HG03558 (cell line): Measurements from ENCODE around the gene GRB10.
A peak's percentile ranks its signal among the peaks of the same experiment; 100 is the strongest.

Experiments
- ATAC-seq: cut with Tn5 transposase; IDR thresholded peaks from one replicate; pipeline ENCODE4 v1.9.1; 2021; ENCODE audit warnings: moderate number of reproducible peaks; ENCODE audit not compliant: unreplicated experiment; ENCODE audit errors: extremely low read depth

GRB10 gene

DNA sequence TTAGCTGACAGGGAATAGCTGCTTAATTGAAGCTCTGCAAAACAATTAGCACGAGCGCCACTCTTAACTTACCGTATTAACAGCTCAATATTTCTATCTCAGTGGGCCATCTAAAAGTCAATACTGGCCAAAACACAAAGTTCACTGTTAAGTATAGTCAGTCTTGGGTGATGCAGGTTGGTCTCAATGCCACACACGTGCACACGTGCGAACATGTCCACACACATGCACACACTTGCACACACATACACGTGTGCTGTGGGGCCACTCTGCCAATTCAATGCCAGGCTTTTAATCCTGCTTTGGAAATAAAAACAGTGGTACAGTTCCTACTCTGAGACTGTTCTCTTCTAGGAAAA lies 105.1 kb downstream of the GRB10 start:
- ATAC-seq = no peak

DNA sequence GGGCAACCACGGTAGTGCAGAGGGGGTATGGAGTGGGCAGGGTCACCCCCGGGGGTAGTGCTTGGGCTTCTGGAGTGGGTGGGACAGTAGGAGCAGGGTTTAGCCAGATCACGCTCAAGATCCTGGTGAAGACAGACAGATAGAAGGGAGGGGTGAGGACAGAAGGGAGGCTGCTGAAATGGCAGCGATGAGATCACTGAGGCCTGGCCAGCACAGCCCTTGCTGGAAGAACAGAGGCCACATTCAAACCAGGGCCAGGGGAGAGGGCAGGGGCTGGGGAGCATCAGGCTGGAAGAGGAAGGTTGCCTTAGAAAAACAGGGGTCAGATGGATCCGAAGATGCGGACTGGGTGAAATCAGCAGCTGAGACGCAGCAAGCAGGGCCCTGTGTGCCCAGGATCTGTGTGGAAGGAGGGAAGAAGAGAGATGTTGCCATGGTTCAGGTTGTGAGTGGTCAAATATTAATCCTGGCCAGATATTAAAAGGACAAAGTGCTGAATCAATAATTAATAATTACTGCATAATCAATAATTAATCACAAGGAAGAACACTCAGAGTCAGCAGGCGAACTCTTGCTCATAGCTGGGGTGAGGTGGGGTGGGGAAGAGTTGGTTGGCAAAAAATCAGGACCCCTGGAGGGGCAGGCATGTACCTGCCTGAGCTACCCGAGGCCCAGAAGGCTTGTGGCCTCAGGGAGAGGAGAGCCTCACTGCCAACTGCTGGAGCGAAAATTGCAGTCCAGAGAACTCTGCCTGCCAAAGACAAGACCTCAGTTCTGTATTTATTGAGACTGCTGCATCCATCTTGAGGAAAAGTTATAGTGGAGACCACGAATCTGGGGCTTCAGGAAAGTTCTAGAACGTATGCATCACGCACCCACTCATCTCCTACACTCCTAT lies 105.7 kb downstream of the GRB10 start:
- no peak for ATAC-seq

DNA sequence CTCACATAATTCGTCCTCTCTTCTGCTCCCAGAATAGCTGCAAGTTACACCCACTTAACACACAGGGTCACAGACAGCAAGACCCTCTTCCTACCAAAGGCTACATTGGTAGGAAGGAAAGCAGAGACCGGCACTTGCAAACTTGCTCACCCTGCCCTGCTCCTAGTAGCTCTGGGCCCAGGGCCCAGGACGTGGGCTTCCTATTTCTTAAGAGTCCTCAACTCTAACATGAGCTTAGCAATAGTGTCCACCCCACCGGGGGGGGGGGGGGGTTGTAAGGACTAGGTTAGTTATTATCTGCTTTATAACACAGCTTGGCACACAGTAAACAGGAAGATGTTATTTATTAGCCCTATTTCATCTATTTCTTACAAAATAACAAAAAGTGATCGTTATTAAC lies 106.6 kb downstream of the GRB10 start:
- no peak for ATAC-seq

DNA sequence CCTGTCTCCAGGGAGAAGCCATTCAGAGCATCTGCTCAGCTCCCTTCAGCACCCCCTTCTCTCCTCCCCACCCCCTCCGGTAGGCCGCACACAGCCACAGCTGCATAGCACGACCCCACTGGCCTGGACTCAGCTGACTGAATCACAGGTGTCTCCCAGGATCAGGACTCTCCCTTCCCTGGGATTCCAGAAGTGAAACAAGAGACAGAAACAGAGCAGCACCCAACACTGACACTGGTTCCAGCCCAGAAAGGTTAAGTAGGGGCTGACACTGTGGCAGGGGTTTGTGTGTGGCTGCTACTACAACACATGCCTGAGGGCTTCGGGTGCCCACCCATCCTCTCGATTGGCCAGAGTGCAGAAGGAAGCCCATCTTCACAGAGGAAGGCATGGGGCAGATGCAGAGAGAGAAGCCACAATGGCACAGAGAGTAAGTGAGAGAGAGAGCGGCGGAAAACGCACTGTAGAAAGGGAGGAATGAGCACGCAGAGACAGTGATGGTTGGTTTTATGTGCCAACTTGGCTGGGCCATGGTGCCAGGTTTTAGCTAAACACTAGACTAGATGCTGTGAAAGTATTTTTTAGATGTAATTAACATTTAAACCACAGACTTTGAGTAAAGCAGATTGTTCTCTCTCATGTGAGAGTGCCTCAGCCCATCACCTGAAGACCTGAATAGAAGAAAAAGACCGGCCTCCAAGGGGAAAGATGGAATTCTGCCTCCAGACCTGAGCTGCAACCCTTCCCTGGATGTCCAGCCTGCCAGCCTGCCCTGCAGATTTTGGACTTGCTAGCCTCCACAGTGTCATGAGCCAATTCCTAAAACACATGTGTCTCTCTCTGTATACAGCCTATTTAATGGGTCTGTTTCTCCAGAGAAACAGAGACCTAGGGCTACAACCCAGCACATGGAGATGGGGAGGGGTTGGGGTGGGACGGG lies 107.5 kb downstream of the GRB10 start:
- ATAC-seq = no peak

DNA sequence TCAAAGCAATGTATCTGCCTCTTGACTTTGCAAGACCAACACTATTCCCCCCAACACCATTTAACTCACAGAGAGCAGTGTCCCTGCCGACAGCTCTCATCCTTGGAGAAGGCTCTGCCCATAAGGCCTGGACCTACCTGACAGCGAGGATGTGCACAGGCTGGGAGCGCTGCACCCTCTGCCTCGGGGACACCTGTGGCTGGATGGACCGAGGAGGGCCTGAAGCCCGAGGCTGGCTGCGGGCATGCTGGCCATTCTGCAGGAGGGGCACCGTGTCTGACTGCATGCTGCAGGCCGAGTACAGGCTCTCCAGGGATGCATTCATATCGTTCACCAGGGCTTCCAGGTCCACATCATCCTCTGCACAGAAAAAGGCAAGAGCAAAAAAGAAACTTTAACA lies 108.4 kb downstream of the GRB10 start:
- no peak for ATAC-seq

DNA sequence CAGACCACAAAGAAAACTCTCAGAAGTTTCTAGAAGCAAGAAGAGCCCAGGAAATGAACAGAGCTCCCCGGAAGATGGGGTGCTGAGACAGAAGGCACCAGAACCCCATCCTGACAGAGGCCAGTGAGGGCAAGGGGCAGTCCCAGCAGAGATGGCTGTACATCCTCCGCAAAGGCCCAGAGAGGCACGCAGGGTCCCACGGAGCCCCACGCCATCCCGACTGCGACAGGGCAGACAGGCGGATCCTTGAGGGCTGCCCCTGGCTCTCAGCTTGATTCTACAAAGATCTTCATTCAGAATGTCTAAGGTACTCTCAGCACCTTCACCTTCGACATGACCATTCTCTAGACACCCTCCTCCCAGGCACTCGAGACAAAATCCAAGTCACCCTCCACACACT lies 109.6 kb downstream of the GRB10 start:
- no peak for ATAC-seq

DNA sequence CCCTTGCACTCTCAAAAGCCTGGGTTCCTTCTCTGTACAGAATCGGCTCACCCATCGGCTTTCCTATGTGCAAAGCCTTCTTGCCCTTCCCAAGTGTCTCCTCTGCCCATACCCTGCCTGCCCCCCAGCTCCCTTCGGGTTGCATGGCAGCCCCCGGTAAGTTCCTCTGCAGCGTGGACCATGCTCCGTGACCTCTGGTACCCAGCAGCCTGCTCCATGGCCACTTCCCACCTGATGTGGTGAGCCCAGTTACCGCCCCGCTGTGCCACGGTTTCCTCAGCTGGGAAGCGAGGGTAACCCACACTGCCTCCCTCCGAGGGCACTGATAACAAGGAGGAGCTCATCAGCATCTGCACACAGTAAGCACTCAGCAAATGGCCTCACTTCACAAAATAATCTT lies 110.7 kb downstream of the GRB10 start:
- no peak for ATAC-seq

DNA sequence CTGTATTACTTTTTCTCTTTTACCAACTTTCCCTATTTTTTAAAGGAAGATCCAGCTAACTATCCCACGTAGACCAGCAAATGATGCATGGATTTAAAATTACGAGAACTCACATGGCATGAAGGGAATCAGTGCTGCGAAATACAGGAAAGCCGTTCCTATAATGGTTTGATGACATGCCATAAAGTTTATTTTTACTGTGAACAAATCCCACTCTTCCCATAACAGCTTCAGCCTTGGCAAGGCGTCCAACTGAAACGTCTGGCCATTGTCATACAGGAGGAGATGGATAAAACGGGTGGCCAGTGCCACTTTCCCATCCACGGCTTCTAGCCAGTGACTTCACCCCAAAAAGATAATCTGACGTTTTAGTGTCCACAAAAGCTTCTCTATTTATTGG lies 111.3 kb downstream of the GRB10 start:
- no peak for ATAC-seq

DNA sequence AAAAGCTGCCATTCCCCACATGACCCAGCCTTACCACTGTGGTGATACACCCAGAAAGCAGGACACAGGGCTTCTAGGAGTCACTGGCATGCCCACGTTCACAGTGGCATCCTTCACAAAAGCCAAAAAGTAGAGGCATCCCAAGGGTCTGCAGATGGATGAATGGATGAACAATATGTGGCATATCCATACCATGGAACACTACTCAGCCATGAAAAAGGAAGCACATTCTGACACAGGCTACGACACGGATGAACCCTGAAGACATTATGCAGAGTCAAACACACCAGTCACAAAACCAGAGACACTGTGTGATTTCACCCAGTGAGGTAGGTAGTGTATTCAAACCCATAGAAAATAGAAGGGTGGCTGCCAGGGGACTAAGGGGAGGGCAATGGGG lies 112.8 kb downstream of the GRB10 start:
- no peak for ATAC-seq

DNA sequence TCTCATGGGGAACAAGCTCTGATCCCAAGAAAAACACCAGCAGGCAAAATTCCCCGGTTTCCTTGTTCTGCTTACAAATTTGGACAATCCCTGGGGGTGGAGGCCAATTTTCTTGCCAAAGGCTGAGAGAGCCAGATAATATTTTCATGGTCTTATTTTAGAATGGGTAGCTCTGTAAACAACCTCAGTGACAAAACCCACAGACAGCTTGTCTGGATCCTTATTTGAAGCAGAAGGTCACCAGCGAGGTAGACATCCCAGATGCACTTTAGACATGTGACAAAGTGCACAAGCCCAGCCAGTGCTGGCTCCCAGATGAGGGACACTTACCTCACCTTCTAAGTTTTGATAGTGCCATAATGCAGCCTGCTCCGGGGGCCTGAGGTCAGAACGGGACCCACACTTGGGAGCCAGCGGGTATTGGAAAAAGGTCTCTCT lies 114.9 kb downstream of the GRB10 start:
- no peak for ATAC-seq

DNA sequence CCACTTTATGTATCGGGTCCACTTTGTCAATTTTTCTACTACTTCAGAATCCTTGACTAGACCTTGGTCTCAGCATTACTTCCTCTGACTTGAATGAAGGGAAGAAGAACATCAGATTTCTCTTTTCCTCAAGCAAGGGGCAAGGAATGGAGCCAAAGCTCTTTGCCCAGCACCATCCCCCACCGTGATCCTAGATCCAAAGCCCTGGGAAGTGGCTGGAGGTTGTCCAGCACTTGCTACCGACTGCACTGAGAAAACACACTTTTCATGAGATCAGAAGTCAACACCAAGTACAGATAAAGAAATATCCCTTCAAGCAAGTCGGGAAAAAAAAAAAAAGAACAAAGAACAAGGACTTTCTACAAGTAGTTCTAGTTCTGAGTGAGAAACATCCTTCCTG lies 115.4 kb downstream of the GRB10 start:
- no peak for ATAC-seq

DNA sequence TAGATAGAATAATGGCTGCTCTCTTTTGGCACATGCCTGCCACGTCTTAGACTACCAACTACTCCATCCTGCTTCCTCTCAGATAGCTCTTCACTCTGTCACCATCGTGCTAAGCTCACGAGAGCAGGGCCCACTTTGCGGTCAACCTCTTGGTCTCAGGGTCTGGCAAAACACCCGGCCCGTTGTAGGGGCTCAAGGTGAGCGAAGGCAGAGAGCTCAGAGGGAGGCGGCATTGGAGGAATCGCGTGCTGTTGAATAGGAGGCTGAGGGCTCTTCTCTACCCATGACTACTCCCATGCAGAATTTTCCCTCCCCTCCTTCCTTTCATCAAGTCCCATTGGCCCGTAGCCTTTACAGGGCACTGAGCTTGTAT lies 116.6 kb downstream of the GRB10 start:
- no peak for ATAC-seq

DNA sequence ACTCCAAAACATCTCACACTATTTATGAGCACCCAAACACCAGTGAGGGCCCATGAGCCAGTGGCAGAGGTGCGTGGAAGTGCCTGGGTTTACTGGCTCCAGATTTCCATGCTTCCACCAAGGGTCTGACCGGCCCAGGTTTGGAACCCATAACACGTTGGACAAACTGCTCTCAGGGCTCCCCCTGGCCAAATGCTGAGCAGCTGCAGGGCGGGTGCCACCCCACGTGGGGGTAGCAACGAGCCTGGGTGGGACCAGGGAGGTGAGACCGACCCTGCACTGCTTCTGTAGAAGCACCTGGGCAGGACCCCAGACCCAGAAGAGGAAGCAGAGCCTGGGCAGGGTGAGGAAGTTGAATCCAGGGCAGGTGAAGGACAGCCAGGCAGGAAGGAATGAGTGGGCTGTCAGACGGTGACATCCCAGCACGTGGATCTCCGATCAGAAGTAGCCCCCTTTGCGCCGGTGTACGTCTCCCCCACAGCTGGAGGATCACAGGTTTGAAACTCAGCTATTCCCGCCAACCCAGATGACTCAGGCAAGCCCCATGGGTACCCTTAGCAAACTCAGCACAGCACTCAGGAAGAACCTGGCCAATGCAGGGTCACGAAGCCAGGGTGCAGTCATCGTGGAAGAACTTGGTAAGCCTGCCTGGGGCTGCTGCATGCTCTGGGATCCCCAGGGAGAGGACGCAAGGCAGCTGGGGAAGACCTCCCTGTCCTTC lies 117.1 kb downstream of the GRB10 start:
- ATAC-seq = no peak

DNA sequence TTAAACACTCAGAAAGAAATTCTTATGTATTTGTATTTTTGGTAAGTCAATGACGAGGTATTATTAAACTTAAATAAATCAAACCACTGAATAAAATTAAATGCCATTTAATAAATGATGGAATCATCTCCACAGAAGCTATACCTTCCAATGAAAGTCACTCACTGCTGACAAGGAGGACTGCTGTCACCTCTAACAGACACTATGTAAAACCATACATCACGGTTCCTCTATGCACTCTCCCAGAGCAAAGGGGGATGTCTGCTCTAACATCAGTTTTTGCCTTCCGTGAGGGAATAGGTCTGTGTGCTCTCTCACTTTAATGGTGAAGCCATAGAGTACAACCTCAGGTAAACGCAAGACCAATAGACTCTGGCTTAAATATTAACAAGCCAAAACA lies 117.8 kb downstream of the GRB10 start:
- ATAC-seq = peak; percentile 11

DNA sequence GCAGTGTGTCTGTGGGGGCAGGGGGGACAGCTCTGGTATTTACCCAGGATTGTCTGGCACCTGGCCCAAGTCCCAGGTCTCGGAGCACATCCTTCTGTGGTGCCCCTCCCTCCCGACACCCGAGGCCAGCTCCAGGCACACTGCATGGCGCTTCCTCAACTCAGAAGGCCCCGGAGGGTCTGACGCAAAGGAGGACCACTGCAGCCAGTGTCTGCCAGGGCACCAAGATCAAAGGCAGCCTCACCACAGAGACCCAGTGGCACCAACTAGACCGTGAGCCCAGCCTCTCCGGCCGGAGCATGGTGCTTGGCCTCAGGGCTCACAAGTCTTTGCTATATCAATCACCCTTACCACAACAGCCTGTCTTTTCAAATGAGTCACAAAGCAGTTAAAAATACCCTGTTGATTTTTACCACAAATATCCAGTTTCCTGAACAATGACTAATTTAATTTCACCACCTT lies 118.2 kb downstream of the GRB10 start:
- ATAC-seq = peak; percentile 48

DNA sequence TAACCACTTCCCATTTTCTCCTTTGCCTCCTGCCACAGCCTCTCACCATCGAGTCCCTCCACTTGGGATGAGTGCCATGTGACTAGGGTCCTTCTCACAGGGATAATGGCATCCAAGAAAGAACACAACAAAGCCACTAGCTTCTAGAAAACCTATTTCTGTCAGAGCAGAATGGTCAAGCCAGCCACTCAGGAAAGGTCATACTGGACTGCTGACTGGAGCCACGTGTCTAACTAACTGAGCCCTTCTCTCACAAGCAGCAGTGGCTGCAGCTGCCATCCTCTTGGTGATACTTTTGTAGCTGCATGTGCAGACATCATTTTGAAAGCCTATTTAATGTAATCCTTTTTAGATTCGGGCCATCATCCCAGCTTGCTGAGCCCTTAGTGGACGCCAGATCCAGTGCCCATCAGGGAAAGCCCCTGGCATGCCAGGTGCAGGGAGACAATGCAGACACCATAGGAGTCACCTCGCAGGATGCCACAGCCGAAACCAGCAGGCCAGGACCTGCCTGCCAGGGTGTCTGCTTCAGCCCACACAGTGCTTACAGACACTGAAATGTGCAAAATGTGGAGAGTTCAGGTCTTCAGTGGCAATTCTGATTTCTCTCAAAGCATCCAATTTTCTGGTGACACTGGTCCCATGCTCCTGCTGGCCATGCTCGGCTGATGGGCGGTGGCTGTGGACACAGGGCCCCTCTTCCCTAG lies 119.1 kb downstream of the GRB10 start:
- ATAC-seq = no peak

DNA sequence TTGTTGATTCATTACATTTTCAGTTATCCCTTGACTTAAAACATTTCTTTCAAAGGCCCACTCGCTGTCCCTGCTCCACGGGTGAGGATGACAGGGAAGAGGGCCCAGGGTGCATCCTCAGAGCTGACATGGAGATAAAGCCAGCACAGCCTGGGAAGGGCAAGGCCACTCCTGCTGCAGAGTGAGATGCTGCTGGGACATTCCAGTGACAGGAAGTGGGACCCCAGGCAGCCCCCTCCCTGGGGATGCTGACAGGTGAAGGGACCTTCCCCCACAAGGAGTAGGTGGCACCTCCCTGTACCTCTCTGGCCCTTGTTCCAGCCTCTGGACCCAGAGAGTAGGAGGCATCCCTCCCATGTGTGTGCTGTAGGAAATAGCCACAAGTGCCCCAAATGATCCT lies 119.7 kb downstream of the GRB10 start:
- ATAC-seq = no peak

DNA sequence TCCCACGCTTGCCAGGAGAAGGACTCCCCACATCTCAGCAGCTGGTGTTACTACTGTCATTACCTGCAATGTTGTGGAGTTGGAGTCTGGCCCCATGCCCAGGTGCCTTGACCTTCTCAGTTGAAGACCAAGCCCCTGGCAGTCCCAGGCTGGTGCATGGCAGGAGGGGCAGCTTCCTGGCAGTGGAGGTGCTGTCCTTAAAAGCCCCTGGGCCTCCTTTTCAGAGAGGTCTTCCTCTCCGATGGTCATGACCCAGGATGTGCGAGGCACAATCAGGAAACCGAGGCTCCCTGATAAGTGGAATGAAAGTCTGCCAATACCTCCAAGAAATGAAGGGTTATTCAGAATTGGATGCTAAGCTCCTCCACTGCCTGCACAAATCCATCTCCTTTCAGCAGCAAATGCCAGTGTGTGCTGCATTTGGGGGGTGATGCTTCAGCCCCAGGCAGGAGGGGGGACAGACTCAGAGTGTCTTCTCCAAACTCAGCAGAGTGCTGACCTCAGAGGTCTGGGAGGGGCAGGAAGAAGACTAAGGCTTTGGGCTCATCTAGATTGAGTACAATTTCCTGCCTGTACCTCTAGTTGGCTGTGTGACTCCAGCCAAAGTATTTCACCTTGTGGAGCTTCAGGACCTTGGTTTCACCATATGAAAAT lies 120.5 kb downstream of the GRB10 start:
- ATAC-seq = no peak

DNA sequence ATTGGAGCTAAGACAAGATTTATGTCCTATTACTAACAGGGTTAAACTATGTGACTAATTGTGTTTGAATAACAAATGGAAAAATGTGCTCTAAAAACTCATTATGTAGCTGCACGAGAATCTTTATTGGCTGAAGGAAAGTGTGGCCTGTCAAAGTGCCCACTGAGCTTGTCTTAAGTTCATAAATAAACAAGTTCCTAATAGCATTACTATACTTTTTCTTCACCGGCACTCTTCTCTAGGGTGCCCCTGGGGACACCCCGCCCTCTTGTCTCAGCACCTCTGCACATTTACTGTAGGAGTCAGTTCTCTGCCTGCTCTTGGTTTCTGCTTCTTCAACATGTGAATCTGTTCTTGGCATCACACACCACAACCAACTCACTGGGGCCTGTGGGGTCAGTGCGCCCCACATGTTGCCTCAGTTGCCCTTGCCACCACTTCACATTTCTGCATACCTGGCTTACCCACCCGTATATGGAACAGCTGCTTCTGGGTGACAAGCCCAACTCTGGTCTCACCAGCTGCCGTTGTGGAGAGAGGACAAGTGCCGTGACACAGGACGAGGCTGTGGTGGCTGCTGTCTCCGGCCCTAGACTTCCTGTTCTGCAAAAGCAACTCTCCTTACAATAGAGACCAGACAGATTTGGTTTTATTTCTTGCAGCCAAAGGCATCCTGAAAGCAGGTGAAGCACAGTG lies 121.2 kb downstream of the GRB10 start:
- ATAC-seq = peak; percentile 27
